IMR-90 (cell line): ENCODE results near the gene CPSF4L.

Experiments used
- BHLHE40 ChIP-seq: fragments of 150-350 bp; IDR thresholded peaks from 2 replicates; pipeline ENCODE4 v1.6.1; 2016; ENCODE audit warnings: mild to moderate bottlenecking, low read depth, low read length
- CHD1 ChIP-seq: IDR thresholded peaks from 2 replicates; pipeline ENCODE4 v1.6.1; 2012; ENCODE audit warnings: low read depth, low read length, improper control_type of control experiment
- CTCF ChIP-seq: conservative IDR thresholded peaks from 2 replicates; pipeline ENCODE4 v1.5.1; 2012; ENCODE audit warnings: mild to moderate bottlenecking, low read depth, low read length, improper control_type of control experiment
- MAFK ChIP-seq: IDR thresholded peaks from 2 replicates; pipeline ENCODE4 v1.6.1; 2012; ENCODE audit warnings: low read depth, low read length, improper control_type of control experiment
- POLR2A ChIP-seq: IDR thresholded peaks from 2 replicates; pipeline ENCODE4 v1.6.1; 2012; ENCODE audit warnings: mild to moderate bottlenecking, low read depth, low read length
- RAD21 ChIP-seq: IDR thresholded peaks from 2 replicates; pipeline ENCODE4 v1.6.1; 2012; ENCODE audit warnings: low read length, improper control_type of control experiment
- RCOR1 ChIP-seq: IDR thresholded peaks from 2 replicates; pipeline ENCODE4 v1.6.1; 2012; ENCODE audit warnings: mild to moderate bottlenecking, low read length, improper control_type of control experiment; ENCODE audit not compliant: insufficient replicate concordance
- SMC3 ChIP-seq: fragments of 150-350 bp; IDR thresholded peaks from 2 replicates; pipeline ENCODE4 v1.6.1; 2016; ENCODE audit warnings: low read depth, mild to moderate bottlenecking, antibody characterized with exemption, low read length, moderate library complexity

GRCh38 chr17:73269329-73269615 is 7.6 kb upstream of the CPSF4L start:
- TF ChIP-seq SMC3 (no peak), RAD21 (no peak), POLR2A (no peak), CTCF (no peak), CHD1 (no peak), RCOR1 (no peak), BHLHE40 (no peak), MAFK (no peak)
